ENCODE results near the gene IQSEC1.

IQSEC1 gene

GRCh38 chr3:12878141-12878574 lies 195.1 kb downstream of the IQSEC1 start:
- Histone ChIP-seq H3K4me3 (no peak overlapping the region), H3K27ac (no peak overlapping the region), H3K27me3 (no peaks in the 10 kb centered on the region), H3K4me2 (no peak overlapping the region), H4K20me1 (peaks cover 0 to 12% (median 0%) of the 10 kb centered on the region in 11 experiments; a peak in 2 of 22 replicates), H3K9ac (no peak overlapping the region), H3K4me1 (peaks cover 0 to 9% (median 0%) of the 10 kb centered on the region in 10 experiments; a peak in 1 of 20 replicates), H3K9me3 (replicated peaks in 1 of 11) (peaks cover 0 to 12% (median 8%) of the 10 kb centered on the region in 11 experiments; a peak in 14 of 22 replicates), H3K36me3 (no peaks in the 10 kb centered on the region)
- no peak for TF ChIP-seq Cebpa-rat (IDR thresholded peaks at IDR 0.05)

GRCh38 chr3:12877040-12877439 lies 196.2 kb downstream of the IQSEC1 start:
- Histone ChIP-seq H3K4me2 (no peak overlapping the region), H3K4me1 (peaks cover 0 to 9% (median 0%) of the 10 kb centered on the region in 10 experiments; a peak in 1 of 20 replicates), H3K9me3 (replicated peaks in 1 of 11) (0 out of 22 replicates have a peak, but pooled peaks cover 0 to 1% (median 0%) of the 10 kb centered on the region in 11 experiments), H3K36me3 (no peaks in the 10 kb centered on the region), H3K27me3 (no peaks in the 10 kb centered on the region), H4K20me1 (peaks cover 0 to 12% (median 0%) of the 10 kb centered on the region in 11 experiments; a peak in 2 of 22 replicates), H3K27ac (no peak overlapping the region), H3K4me3 (no peak overlapping the region), H3K9ac (no peak overlapping the region)
- TF ChIP-seq Cebpa-rat (IDR thresholded peaks at IDR 0.05): no peak

- Histone ChIP-seq H3K9ac (no peak overlapping the region), H4K20me1 (peaks cover 0 to 12% (median 0%) of the 10 kb centered on the region in 11 experiments; a peak in 2 of 22 replicates), H3K4me3 (no peak overlapping the region), H3K36me3 (no peaks in the 10 kb centered on the region), H3K9me3 (replicated peaks in 1 of 11) (no peaks in the 10 kb centered on the region), H3K4me1 (peaks cover 0 to 9% (median 0%) of the 10 kb centered on the region in 10 experiments; a peak in 1 of 20 replicates), H3K4me2 (peak overlapping the region in 7 of 11 experiments; percentile 7 to 48 (median 25); a peak in 9 of 22 replicates), H3K27me3 (no peaks in the 10 kb centered on the region), H3K27ac (no peak overlapping the region)
- TF ChIP-seq Cebpa-rat (IDR thresholded peaks at IDR 0.05): no peak
Observed at GRCh38 chr3:12875857-12876836, 197.1 kb downstream of the IQSEC1 start.

GRCh38 chr3:12871404-12871983 lies 201.7 kb downstream of the IQSEC1 start:
- Histone ChIP-seq H3K4me2 (no peak overlapping the region), H3K9ac (no peak overlapping the region), H3K36me3 (no peaks in the 10 kb centered on the region), H3K4me1 (peaks cover 8 to 39% (median 23%) of the 10 kb centered on the region in 10 experiments), H3K27ac (no peak overlapping the region), H4K20me1 (peaks cover 0 to 10% (median 0%) of the 10 kb centered on the region in 11 experiments; a peak in 4 of 22 replicates), H3K27me3 (peaks cover 0 to 12% (median 0%) of the 10 kb centered on the region in 11 experiments; a peak in 5 of 22 replicates), H3K9me3 (replicated peaks in 1 of 11) (no peaks in the 10 kb centered on the region), H3K4me3 (no peak overlapping the region)
- no peak for TF ChIP-seq Cebpa-rat (IDR thresholded peaks at IDR 0.05)

GRCh38 chr3:12870942-12871341 lies 202.3 kb downstream of the IQSEC1 start:
- Histone ChIP-seq H3K27ac (no peak overlapping the region), H3K27me3 (peaks cover 0 to 12% (median 0%) of the 10 kb centered on the region in 11 experiments; a peak in 5 of 22 replicates), H3K4me2 (no peak overlapping the region), H3K36me3 (no peaks in the 10 kb centered on the region), H3K9ac (no peak overlapping the region), H3K4me1 (peaks cover 8 to 39% (median 22%) of the 10 kb centered on the region in 10 experiments), H3K4me3 (no peak overlapping the region), H4K20me1 (peaks cover 0 to 10% (median 0%) of the 10 kb centered on the region in 11 experiments; a peak in 3 of 22 replicates), H3K9me3 (replicated peaks in 1 of 11) (peaks cover 0 to 4% (median under 1%) of the 10 kb centered on the region in 11 experiments; a peak in 8 of 22 replicates)
- TF ChIP-seq Cebpa-rat (IDR thresholded peaks at IDR 0.05): no peak

GRCh38 chr3:12869035-12869621 lies 204.1 kb downstream of the IQSEC1 start:
- peak overlapping the region in 9 of 11 experiments; percentile 16 to 66 (median 43); a peak in 11 of 22 replicates for H3K9ac ChIP-seq
- H3K4me1 ChIP-seq: peaks cover 8 to 39% (median 21%) of the 10 kb centered on the region in 10 experiments
- peaks cover 0 to 10% (median 0%) of the 10 kb centered on the region in 11 experiments; a peak in 2 of 22 replicates for H4K20me1 ChIP-seq
- H3K4me2 ChIP-seq: peak overlapping the region; percentile 88 to 97 (median 94)
- H3K27me3 ChIP-seq: peaks cover 0 to 12% (median 0%) of the 10 kb centered on the region in 11 experiments; a peak in 5 of 22 replicates
- no peak for TF ChIP-seq Cebpa-rat (IDR thresholded peaks at IDR 0.05)
- H3K36me3 ChIP-seq: 0 out of 22 replicates have a peak, but pooled peaks cover 0 to 4% (median 0%) of the 10 kb centered on the region in 11 experiments
- H3K9me3 ChIP-seq (replicated peaks in 1 of 11): peaks cover 16 to 23% (median 18%) of the 10 kb centered on the region in 11 experiments
- H3K4me3 ChIP-seq: peak overlapping the region; percentile 38 to 66 (median 46)
- H3K27ac ChIP-seq: peak overlapping the region in 3 of 11 experiments; percentile 37 to 55 (median 44); a peak in 6 of 22 replicates

- peaks cover 0 to 12% (median 0%) of the 10 kb centered on the region in 11 experiments; a peak in 5 of 22 replicates for H3K27me3 ChIP-seq
- H3K36me3 ChIP-seq: 0 out of 22 replicates have a peak, but pooled peaks cover 0 to 4% (median 0%) of the 10 kb centered on the region in 11 experiments
- peaks cover 8 to 39% (median 21%) of the 10 kb centered on the region in 10 experiments for H3K4me1 ChIP-seq
- peak overlapping the region in 10 of 11 experiments; percentile 16 to 66 (median 44); a peak in 13 of 22 replicates for H3K9ac ChIP-seq
- TF ChIP-seq Cebpa-rat (IDR thresholded peaks at IDR 0.05): no peak
- peaks cover 20 to 28% (median 25%) of the 10 kb centered on the region in 11 experiments for H3K9me3 ChIP-seq (replicated peaks in 1 of 11)
- peak overlapping the region in 3 of 11 experiments; percentile 37 to 55 (median 44); a peak in 7 of 22 replicates for H3K27ac ChIP-seq
- H3K4me2 ChIP-seq: peak overlapping the region; percentile 88 to 97 (median 94)
- H3K4me3 ChIP-seq: peak overlapping the region; percentile 38 to 66 (median 46)
- H4K20me1 ChIP-seq: peaks cover 0 to 10% (median 0%) of the 10 kb centered on the region in 11 experiments; a peak in 2 of 22 replicates
Observed at GRCh38 chr3:12868039-12869034, 204.9 kb downstream of the IQSEC1 start.

Measured in BLaER1 treated with 17β-estradiol and CSF1 and Interleukin-3, amounts not matched to agents 10 nM and 100 nM (cell line).